IMR-90 (cell line): ENCODE measurements around the gene ACOX3. TPM values are rescaled to one million over a fixed set of nuclear protein-coding genes. Genes with fewer than 3 reads are reported as not detected.

Experiments
- ATAC-seq: fragments of 200-7000 bp; cut with Tn5 transposase; 2 replicates; pipeline ENCODE4 v1.9.1; 2020; ENCODE audit warnings: low read depth, mild to moderate bottlenecking, moderate library complexity
- BruUV-seq: library from RNA; stranded (reverse); fragments of 400-500 nt; replicated peaks from 2 replicates; lab custom pipeline; 2021; lab: Mats Ljungman, UMichigan
- CTCF ChIA-PET: fragments of 300-600 bp; formaldehyde crosslinking; extraction: SDS; loops from one replicate; lab custom pipeline; 2021; ENCODE audit warnings: antibody characterized with exemption; lab: Yijun Ruan, JAX
- POLR2A ChIA-PET: fragments of 300-600 bp; sonication (Branson Sonifier 250); formaldehyde crosslinking; loops from one replicate; lab custom pipeline; 2022; ENCODE audit warnings: antibody characterized with exemption; ENCODE audit not compliant: unreplicated experiment; lab: Charles Lee
- DNase-seq: peaks from one replicate; pipeline ENCODE4 v3.0.0; 2013
- H2AFZ ChIP-seq: replicated peaks from 2 replicates; pipeline ENCODE3; 2013; ENCODE audit warnings: low read length, mild to moderate bottlenecking; ENCODE audit not compliant: poor library complexity
- H2AK5ac ChIP-seq: 2 replicates; pipeline ENCODE4 v1.6.1; 2013; ENCODE audit warnings: low read depth, low read length, inconsistent platforms
- H2AK9ac ChIP-seq: replicated peaks from 2 replicates; pipeline ENCODE3; 2013; ENCODE audit warnings: mild to moderate bottlenecking, low read depth, low read length, moderate library complexity; ENCODE audit not compliant: poor library complexity
- H2BK120ac ChIP-seq: 2 replicates; pipeline ENCODE4 v1.6.1; 2013; ENCODE audit warnings: low read depth, low read length, inconsistent platforms
- H2BK15ac ChIP-seq: 3 replicates; pipeline ENCODE4 v1.6.1; 2013; ENCODE audit warnings: low read depth, low read length, inconsistent platforms
- H2BK20ac ChIP-seq: 2 replicates; pipeline ENCODE4 v1.6.1; 2013; ENCODE audit warnings: low read depth, mild to moderate bottlenecking, inconsistent platforms, low read length, moderate library complexity
- H2BK5ac ChIP-seq: 2 replicates; pipeline ENCODE4 v1.6.1; 2013; ENCODE audit warnings: mild to moderate bottlenecking, low read depth, low read length, inconsistent platforms; ENCODE audit not compliant: poor library complexity, severe bottlenecking
- H3K14ac ChIP-seq: replicated peaks from 2 replicates; pipeline ENCODE4 v1.6.1; 2013; ENCODE audit warnings: low read depth, low read length, inconsistent platforms
- H3K18ac ChIP-seq: 2 replicates; pipeline ENCODE4 v1.6.1; 2013; ENCODE audit warnings: low read depth, low read length, control low read depth
- H3K23ac ChIP-seq: 2 replicates; pipeline ENCODE4 v1.6.1; 2013; ENCODE audit warnings: low read depth, low read length, inconsistent platforms
- H3K27ac ChIP-seq: 2 replicates; pipeline ENCODE4 v1.5.1; 2013; ENCODE audit warnings: mild to moderate bottlenecking, control low read depth, low read length; ENCODE audit not compliant: insufficient read depth
- H3K27me3 ChIP-seq: 2 replicates; pipeline ENCODE4 v1.6.1; 2013; ENCODE audit warnings: low read length; ENCODE audit not compliant: control insufficient read depth, insufficient read depth
- H3K36me3 ChIP-seq: 2 replicates; pipeline ENCODE4 v1.6.1; 2013; ENCODE audit warnings: low read length, mixed read lengths; ENCODE audit not compliant: control insufficient read depth, insufficient read depth
- H3K4ac ChIP-seq: 2 replicates; pipeline ENCODE4 v1.6.1; 2013; ENCODE audit warnings: low read depth, low read length, inconsistent platforms
- H3K4me1 ChIP-seq: 2 replicates; pipeline ENCODE4 v1.6.1; 2013; ENCODE audit warnings: low read length, mixed read lengths; ENCODE audit not compliant: control insufficient read depth, insufficient read depth
- H3K4me2 ChIP-seq: 2 replicates; pipeline ENCODE4 v1.6.1; 2013; ENCODE audit warnings: low read depth, mild to moderate bottlenecking, control low read depth, low read length, moderate library complexity
- H3K4me3 ChIP-seq: 2 replicates; pipeline ENCODE4 v1.5.1; 2013; ENCODE audit warnings: low read depth, mild to moderate bottlenecking, control low read depth, low read length, moderate library complexity; ENCODE audit not compliant: insufficient read depth
- H3K56ac ChIP-seq: 2 replicates; pipeline ENCODE4 v1.6.1; 2013; ENCODE audit warnings: low read length, inconsistent platforms; ENCODE audit not compliant: insufficient read depth; ENCODE audit errors: extremely low read depth
- H3K79me1 ChIP-seq, 2 experiments: 2 replicates each; pipeline ENCODE4 v1.6.1; 2013; ENCODE audit warnings: low read length in 2 of 2, inconsistent platforms in 1 of 2, low read depth in 1 of 2
- H3K9ac ChIP-seq: 2 replicates; pipeline ENCODE4 v1.6.1; 2013; ENCODE audit warnings: low read depth, low read length, control low read depth
- H3K9me1 ChIP-seq: 2 replicates; pipeline ENCODE4 v1.6.1; 2013; ENCODE audit warnings: low read length, inconsistent platforms; ENCODE audit not compliant: insufficient read depth
- H3K9me3 ChIP-seq: 2 replicates; pipeline ENCODE4 v1.6.1; 2013; ENCODE audit warnings: low read length; ENCODE audit not compliant: control insufficient read depth, insufficient read depth
- H4K20me1 ChIP-seq: 2 replicates; pipeline ENCODE4 v1.6.1; 2013; ENCODE audit warnings: low read length, inconsistent platforms; ENCODE audit not compliant: insufficient read depth
- H4K5ac ChIP-seq: 2 replicates; pipeline ENCODE4 v1.6.1; 2013; ENCODE audit warnings: mild to moderate bottlenecking, low read depth, low read length, control low read depth
- H4K8ac ChIP-seq, 2 experiments: 2 replicates each; pipeline ENCODE4 v1.6.1; 2013; ENCODE audit warnings: low read depth in 2 of 2, low read length in 2 of 2, control low read depth in 1 of 2, inconsistent platforms in 1 of 2
- H4K91ac ChIP-seq: 2 replicates; pipeline ENCODE4 v1.6.1; 2013; ENCODE audit warnings: low read depth, low read length, inconsistent platforms; ENCODE audit not compliant: insufficient read depth
- BHLHE40 ChIP-seq: fragments of 150-350 bp; IDR thresholded peaks from 2 replicates; pipeline ENCODE4 v1.6.1; 2016; ENCODE audit warnings: mild to moderate bottlenecking, low read depth, low read length
- CEBPB ChIP-seq: IDR thresholded peaks from 2 replicates; pipeline ENCODE4 v1.6.1; 2012; ENCODE audit warnings: low read depth, low read length, improper control_type of control experiment
- FOS ChIP-seq: fragments of 150-350 bp; IDR thresholded peaks from 2 replicates; pipeline ENCODE4 v1.6.1; 2016; ENCODE audit warnings: low read depth, low read length
- MAFK ChIP-seq: IDR thresholded peaks from 2 replicates; pipeline ENCODE4 v1.6.1; 2012; ENCODE audit warnings: low read depth, low read length, improper control_type of control experiment
- NFE2L2 ChIP-seq: fragments of 150-350 bp; IDR thresholded peaks from 2 replicates; pipeline ENCODE4 v1.6.1; 2016; ENCODE audit warnings: low read depth, mild to moderate bottlenecking, low read length
- POLR2A ChIP-seq: IDR thresholded peaks from 2 replicates; pipeline ENCODE4 v1.6.1; 2012; ENCODE audit warnings: mild to moderate bottlenecking, low read depth, low read length
- RAD21 ChIP-seq: IDR thresholded peaks from 2 replicates; pipeline ENCODE4 v1.6.1; 2012; ENCODE audit warnings: low read length, improper control_type of control experiment
- RFX5 ChIP-seq: IDR thresholded peaks from 2 replicates; pipeline ENCODE4 v1.8.0; 2012; ENCODE audit warnings: low read depth, mild to moderate bottlenecking, low read length, moderate library complexity
- WGBS, 2 experiments: methylation state at CpG; one replicate each; pipeline versions ENCODE4 v1.1.5 to v1.1.7; 2013; ENCODE audit warnings: missing lambda C conversion rate in 2 of 2; ENCODE audit not compliant: insufficient read length in 1 of 2; ENCODE audit errors: extremely low coverage in 2 of 2; 5-methylcytosine and 5-hydroxymethylcytosine counted together
- dilution Hi-C: fragments of 300-500 bp; cut with HindIII; formaldehyde crosslinking; loops from one replicate; pipeline ENCODE4 v1.14.3; 2018; ENCODE audit warnings: low sequenced_read_pairs; ENCODE audit not compliant: unreplicated experiment
- in situ Hi-C: fragments of 300-500 bp; cut with MboI; formaldehyde crosslinking; loops from 3 replicates; pipeline ENCODE4 v1.14.3; 2019; ENCODE audit warnings: low sequenced_read_pairs, inconsistent platforms, mixed read lengths
- intact Hi-C: fragments of 100-400 bp; cut with micrococcal nuclease; formaldehyde crosslinking; loops from 2 replicates; pipeline ENCODE4 v1.10.0; 2022
- polyA plus RNA-seq, 3 experiments: library from polyadenylated mRNA; depleted of rRNA; stranded (reverse); fragments of >200 nt; gene quantifications; 2 replicates each; pipeline ENCODE4 v1.2.3, GENCODE V29; 2012; ENCODE audit warnings: low replicate concordance in 1 of 3
- total RNA-seq: library from RNA; depleted of rRNA; stranded (reverse); fragments of >200 nt; gene quantifications from 2 replicates; pipeline ENCODE4 v1.2.3, GENCODE V29; 2012
- TF ChIP-seq, protein P1 (sequence below): fragments of 150-350 bp; IDR thresholded peaks from 2 replicates; pipeline ENCODE4 v1.6.1; 2017; ENCODE audit warnings: mild to moderate bottlenecking, antibody characterized with exemption, low read length, low read depth
- TF ChIP-seq, protein P2 (sequence below): conservative IDR thresholded peaks from 2 replicates; pipeline ENCODE4 v1.5.1; 2012; ENCODE audit warnings: mild to moderate bottlenecking, low read depth, low read length, improper control_type of control experiment

ACOX3 gene
- total and polyA plus RNA-seq, 2 of the 4 experiments (the other 2 are of a cell fraction), result 15.2 to 25.8 TPM

DNA sequence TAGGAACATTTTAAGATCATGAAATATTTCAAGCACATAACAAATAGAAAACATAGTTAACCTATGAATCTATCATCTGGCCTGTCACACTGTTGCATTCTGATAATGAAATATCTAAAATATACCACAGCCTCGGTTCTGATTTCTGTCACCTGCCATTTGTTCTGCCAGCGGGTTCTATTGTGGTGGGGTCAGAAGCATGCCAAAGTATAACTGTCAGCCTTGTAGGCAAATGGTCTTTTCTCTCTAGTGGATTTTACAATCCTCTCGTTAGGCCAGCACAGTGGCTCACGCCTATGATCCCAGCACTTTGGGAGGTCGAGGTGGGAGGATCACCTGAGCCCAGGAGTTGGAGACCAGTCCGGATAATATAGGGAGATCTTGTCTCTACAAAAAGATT lies 123.0 kb downstream of the ACOX3 start:
- BruUV-seq, result no TSS peak
- Histone ChIP-seq H2BK5ac (no peak overlapping the region), H2BK20ac (no peak overlapping the region; the same call in 1 of the 2 replicates), H3K9me1 (peaks cover 9% of the 10 kb centered on the region), H3K27me3 (no peaks in the 10 kb centered on the region), H3K4me2 (no peak overlapping the region), H2BK15ac (no peak overlapping the region), H4K8ac (no peak overlapping the region), H2BK120ac (no peak overlapping the region), H3K9ac (no peak overlapping the region), H2AK9ac (no peak overlapping the region), H4K20me1 (no peaks in the 10 kb centered on the region), H3K4ac (peak overlapping the region; percentile 31; the same call in 1 of the 2 replicates), H3K79me1 (no peaks in the 10 kb centered on the region), H3K36me3 (no peaks in the 10 kb centered on the region), H3K23ac (no peak overlapping the region), H3K4me1 (peaks cover 14% of the 10 kb centered on the region), H2AFZ (no peak overlapping the region), H3K9me3 (peaks cover 2% of the 10 kb centered on the region), H3K14ac (no peak overlapping the region), H3K18ac (no peak overlapping the region), H4K91ac (no peak overlapping the region), H2AK5ac (peak overlapping the region; percentile 84; the same call in 1 of the 2 replicates), H3K27ac (no peak overlapping the region), H3K4me3 (no peak overlapping the region), H3K56ac (no peak overlapping the region), H4K5ac (no peak overlapping the region)
- TF ChIP-seq, protein P1, sequence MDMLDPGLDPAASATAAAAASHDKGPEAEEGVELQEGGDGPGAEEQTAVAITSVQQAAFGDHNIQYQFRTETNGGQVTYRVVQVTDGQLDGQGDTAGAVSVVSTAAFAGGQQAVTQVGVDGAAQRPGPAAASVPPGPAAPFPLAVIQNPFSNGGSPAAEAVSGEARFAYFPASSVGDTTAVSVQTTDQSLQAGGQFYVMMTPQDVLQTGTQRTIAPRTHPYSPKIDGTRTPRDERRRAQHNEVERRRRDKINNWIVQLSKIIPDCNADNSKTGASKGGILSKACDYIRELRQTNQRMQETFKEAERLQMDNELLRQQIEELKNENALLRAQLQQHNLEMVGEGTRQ, result no peak
- TF ChIP-seq RFX5 (no peak), BHLHE40 (no peak), CEBPB (no peak), NFE2L2 (no peak), FOS (no peak), POLR2A (no peak), RAD21 (no peak), MAFK (no peak)
- TF ChIP-seq, protein P2, sequence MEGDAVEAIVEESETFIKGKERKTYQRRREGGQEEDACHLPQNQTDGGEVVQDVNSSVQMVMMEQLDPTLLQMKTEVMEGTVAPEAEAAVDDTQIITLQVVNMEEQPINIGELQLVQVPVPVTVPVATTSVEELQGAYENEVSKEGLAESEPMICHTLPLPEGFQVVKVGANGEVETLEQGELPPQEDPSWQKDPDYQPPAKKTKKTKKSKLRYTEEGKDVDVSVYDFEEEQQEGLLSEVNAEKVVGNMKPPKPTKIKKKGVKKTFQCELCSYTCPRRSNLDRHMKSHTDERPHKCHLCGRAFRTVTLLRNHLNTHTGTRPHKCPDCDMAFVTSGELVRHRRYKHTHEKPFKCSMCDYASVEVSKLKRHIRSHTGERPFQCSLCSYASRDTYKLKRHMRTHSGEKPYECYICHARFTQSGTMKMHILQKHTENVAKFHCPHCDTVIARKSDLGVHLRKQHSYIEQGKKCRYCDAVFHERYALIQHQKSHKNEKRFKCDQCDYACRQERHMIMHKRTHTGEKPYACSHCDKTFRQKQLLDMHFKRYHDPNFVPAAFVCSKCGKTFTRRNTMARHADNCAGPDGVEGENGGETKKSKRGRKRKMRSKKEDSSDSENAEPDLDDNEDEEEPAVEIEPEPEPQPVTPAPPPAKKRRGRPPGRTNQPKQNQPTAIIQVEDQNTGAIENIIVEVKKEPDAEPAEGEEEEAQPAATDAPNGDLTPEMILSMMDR, result no peak
- dilution Hi-C loops, result no loop called here
- 94% methylated on average over 3 of the region's 6 CpGs; no CpG with 5 or more reads in 1 of the 2 experiments for WGBS, 2 experiments
- DNase-seq (no peak), ATAC-seq (no peak)
- in situ Hi-C loops, result no loop called here
- ChIA-PET POLR2A (no interaction called here), CTCF (no interaction called here)
- intact Hi-C loops, result no loop called here
